ENCODE results near the gene ME3.

GRCh38 chr11:86535773-86536172 lies 136.6 kb downstream of the ME3 start:
- TF ChIP-seq CTCF (IDR thresholded peaks at IDR 0.05), result no peak
- no peak for TF ChIP-seq POLR2A (IDR thresholded peaks at IDR 0.05)

Measured in lower leg skin (tissue), 3 donors.